A172 (cell line): ENCODE data around the gene CTBP1. TPM values are rescaled to one million over a fixed set of nuclear protein-coding genes. Genes with fewer than 3 reads are reported as not detected.
A peak's percentile ranks its signal among the peaks of the same experiment; 100 is the strongest.

Experiments used
- DNase-seq: peaks from one replicate; pipeline ENCODE4 v3.0.0-alpha.2; 2015; ENCODE audit warnings: low spot score
- total RNA-seq: library from RNA; depleted of rRNA; stranded (reverse); fragments of >200 nt; shearing (Covaris generic); gene quantifications from 2 replicates; pipeline ENCODE4 v1.2.3, GENCODE V29; 2014

Gene CTBP1
- total RNA-seq, 1 experiment from 2014 or later, result 166 TPM

- DNase-seq, result no peak
These were observed 73.2 kb downstream of the CTBP1 start for GRCh38 chr4:1175635-1176229.

DNA sequence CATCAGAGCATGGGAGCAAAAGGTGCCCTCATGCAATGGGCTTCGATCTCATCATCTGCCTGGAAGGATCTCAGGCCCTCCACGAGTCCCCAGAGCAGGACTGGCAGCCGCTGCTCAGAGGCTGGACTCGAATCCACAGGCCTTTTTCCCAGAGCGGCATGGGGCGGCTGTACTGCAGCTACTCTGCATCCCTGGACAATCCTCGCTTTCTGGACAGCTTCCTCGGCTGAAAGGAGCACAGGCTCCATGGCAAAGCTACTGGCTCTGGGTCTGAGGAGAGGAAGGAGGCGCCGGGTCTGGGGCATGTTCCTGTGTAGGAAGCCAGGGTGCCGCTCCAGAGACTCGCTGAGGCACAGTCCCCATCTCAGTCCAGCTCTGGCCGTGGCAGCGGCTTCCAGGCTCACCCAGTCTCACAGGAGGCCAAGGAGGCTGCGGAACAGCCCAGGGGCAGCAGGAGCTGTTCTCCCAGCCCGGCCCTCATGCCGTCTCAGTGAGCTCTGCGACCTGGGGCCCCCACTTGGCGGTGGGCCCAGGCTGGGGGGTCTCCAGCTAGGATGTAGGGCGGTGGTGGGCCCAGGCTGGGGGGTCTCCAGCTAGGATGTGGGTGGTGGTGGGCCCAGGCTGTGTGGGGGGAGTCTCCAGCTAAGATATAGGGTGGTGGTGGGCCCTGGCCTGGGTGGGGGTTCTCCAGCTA, 73.8 kb downstream of the CTBP1 start:
- DNase-seq, result no peak

DNA sequence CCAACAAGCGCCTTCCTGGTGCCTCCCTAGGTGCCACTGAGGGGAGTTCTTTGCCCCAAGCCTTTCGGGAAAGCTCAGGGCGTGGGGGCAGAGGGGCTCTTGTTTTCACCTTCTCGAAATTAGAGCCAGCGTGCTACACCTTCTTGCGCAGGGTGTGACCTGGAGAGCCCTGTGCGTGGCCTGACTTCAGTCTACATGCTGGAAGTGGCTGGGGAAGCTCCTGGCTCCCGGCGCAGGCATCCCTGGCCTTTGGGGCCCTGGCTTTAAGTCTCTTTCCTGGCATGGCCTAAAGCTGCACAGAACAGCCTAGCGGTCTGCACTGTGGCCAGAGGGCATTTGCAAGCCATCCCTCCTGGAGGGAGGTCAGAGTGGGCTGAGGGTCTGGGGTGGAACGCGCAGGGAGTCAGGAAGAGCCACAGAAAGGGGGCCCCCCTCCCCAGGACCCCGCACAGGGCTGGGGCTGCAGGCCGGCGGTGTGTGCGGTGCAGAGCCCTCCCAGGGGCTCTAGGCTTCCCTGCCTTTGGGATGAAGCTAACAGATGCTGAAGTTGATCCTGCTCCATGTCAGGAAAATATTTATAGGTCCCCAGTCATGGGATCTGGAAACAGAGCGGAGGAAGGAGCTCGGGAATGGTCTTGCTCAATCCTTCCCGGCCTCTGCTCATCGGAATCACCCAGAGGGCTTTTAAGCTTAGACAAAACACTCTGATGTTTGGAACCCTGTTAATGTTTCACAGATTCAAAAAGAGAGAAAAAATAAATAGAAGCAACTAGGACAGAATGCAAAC, 75.8 kb downstream of the CTBP1 start:
- no peak for DNase-seq

DNA sequence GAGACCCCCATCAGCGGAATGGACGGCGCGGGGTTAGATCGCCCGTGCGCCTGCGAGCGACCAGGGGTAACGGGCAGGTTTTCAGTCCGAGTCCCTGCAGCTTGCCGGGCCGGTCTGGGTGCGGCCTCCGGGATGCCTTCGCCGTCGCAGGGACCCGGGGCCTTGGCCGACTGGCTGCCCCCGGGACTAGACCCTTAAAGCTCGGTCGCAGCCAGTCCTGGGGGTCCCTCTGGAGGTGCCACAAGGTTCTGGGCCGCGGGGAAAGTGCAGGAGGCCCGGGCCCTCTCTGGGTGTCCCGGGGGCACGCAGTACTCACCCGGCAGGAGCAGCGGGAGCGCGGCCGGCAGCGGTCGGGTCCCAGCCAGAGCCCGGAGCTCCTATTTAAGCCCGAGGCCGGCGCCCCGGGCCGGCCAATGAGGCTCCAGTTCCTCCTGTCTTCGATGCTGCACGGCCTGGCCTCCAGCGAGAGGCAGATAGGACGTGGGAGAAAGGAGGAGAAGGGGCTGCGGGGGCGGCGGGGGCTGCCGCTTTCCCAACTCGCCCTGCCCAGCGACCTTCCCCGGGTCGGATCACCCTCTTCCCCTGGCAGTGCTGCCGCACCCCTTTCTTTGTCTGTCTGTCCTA, 76.6 kb downstream of the CTBP1 start, which contains the start of gene SPON2:
TSS of gene SPON2 (minus strand) at position 356 of the 624 bp plus-strand sequence.
- no peak for DNase-seq

- DNase-seq, result no peak
These were observed 77.4 kb downstream of the CTBP1 start for GRCh38 chr4:1171311-1172227.

- DNase-seq, result no peak
These were observed 78.0 kb downstream of the CTBP1 start for GRCh38 chr4:1170976-1171310.

DNA sequence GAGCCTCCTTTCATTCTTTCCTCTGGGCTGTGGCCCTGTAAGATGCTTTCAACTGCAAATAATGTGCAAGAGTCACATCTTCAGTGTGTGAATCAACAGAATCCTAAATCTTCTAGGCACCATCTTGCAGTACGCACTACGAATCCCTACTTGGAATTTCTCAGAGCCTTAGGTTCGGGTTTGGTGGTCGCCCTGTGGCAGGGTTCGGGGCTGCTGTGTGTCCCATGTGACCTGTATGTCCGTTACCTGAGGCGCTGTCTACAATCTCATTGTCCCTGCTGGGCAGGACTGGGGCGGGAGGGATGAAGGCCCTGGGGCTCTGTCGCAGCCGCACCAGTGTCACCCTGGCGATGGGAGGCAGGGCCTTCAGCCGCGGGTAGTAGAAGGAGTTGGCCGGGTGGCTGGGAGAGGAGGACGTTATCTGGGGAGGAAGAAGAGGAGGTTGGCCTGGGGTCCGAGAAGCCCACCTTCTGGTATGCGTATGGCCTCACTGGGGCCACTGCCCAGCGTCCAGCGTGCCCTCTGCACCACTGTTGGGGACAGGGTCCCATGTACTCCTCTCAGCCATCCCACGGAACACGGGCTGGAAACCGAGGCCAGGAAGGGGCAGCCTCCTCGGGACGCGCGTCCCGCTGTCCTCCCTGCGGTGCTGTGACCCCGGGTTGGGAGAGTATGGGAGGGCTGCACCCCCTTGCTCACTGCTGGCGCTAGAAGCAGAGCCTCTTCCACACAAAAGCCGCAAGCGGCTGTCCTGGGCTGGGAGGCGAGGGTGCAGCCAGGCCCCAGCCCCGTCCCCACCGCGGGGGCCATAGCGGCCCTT, 78.6 kb downstream of the CTBP1 start:
- DNase-seq, result no peak

DNA sequence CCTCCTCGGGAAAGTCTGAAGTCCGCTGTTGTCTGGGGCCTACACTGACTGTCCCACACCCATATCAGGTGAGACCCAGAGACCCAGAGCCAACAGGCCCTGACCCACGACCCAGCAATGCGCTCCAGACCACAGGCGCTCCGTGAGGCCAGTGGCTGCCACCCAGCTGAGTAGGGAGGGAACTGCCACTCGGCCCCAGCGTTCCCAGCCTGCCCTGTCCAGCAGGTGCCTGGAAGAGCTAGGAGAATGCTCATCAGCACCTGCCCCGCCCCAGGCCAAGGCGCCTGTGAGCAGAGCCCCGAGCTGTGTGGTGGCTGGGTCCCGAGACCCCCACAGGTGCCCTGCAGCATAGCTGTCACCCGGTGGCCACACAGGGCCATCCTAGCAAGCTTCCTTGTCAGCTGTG, 79.2 kb downstream of the CTBP1 start:
- no peak for DNase-seq

GRCh38 chr4:1169171-1169671, 79.7 kb downstream of the CTBP1 start:
- DNase-seq, result no peak

DNA sequence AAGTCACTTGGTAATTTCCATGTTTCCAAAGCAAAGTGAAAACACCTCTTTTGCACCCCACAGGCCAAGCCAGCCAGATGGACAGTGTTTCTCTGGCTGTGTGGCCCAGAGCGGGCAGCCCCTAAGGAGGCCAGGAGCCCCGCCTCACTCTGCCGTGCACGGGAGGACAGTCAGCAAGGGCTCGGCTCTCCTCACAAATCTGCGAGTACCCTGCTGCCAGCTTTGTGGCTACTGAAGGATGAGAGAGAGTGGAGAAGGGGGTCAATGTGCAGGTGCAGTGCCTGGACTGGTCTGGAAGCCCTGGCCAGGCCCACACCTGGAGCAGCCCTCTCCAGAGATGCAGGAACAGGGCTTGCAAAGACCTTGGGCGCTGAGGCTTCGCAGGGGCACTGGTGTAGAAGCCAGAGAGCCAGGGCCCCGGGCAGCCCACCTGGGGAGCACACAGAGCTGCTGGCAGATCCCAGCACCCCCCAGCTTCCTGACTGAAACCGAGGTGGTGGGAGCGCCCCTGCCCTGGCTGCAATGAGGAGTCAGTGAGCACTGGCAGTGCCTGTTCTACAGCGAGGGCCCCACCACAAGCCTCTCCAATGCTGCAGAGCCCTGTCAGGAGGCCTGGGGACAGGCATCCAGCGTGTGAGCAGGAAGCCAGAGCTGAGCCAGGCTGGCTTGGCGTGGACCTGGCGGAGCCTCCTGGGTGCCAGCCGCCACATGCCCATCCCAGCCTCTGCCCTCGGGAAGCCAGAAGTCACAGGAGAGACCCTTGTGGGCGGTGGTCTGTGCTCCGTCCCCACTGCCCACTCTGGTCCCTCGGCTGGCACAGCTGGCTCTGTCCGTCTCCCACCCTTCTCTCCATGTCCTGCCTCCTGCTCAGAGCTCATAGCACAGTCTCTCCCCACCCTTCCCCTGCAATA, 80.5 kb downstream of the CTBP1 start:
- DNase-seq, result no peak

DNA sequence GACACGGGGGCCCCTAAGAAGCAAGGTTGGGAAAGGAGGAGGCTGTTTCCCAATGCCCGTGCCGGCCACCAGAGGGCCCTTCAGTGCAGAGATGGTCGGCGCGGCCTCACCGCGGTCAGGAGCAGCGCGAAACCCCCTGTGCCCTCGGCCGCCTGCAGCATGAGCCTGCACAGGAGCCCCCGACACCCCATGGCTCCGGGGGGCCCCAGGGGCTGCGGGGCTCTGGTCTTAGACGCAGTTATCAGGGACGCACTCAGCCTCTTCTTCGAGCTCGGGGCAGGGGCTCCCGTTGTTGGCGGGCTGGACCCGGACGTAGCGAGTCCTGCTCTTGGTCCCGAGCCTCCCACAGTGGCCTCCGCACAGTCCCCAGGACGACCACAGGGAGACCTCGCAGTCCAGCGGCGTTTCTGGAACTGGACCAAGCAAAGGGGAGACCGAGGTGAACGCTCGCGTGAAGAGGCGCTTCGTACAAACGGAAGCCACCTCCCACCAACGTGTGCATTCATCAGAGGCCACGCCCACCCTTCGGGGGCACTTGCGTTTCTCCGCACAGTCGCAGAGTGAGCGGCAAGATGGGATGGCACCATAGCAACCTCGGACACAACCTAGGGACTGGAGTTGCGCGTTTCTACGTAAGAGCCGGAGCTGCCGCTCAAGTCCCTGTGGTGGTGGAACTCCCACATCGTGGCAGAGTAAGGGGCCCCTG, 81.5 kb downstream of the CTBP1 start:
- DNase-seq, result peak; percentile 67

DNA sequence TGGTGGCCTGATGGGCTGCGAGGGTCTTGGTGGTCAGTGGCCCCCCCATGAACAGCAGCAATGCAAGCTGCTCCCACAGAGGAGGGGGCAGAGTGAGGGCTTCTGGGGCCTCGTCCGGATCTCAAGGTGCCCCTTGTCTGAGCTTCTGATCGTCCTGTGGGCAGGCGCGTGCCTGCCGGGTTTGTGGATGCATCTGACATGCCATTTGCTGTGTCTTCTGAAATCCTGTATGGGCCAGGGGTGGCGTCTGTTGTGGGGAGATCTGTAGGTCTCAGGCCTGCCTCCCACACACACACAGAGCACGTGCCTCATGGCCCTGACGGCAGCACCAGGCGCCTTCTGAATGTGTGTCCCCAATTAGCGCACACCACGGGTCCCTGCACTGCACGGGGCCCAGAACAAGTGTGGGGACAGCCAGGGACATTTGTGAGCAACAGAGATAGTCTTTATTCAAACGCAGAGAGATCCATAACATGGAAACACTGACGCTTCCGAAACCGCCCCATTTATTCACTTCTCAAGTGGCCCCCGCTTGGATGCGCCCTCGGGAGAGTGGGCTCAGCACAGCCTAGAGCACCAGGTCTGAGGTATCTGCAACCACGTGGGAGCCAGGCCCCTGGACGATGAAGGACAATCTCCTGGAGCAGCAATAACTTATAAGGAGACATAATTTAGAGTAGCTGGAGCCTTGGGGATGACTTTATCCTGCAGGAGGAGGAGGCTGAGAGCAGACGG, 82.3 kb downstream of the CTBP1 start:
- DNase-seq, result no peak

GRCh38 chr4:1164956-1165545, 83.9 kb downstream of the CTBP1 start:
- no peak for DNase-seq

- DNase-seq, result no peak
These were observed 84.5 kb downstream of the CTBP1 start for GRCh38 chr4:1164444-1164843.

DNA sequence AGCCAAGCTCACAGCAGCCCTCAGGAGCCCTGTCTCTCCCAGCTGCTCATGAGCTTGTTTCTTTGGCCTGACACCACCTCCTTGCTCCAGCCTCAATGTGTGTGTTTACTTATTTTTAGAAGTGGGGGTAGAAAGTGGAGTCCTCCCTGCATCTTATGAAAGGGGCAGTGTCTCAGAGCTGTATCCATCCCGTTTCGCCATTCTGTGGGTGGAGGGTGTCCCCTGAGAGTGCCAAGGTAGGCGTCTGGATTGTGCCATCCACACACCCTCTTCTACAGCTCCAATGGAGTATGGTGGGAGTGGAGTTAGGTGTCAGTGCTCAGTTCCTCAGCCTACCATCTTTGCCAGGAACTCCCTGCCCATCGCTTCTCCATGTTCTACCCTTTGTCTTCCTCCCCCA, 84.9 kb downstream of the CTBP1 start:
- no peak for DNase-seq
